ENCODE measurements around the gene LGALS4. TPM values are rescaled to one million over a fixed set of nuclear protein-coding genes. Genes with fewer than 3 reads are reported as not detected.
"Not testable (repeated sequence)": the region's sequence is repeated elsewhere in the genome, so short reads cannot be mapped to it uniquely, and the experiment has no call there.

Gene LGALS4
- total RNA-seq, 1 donor from 2014 or later = 4.2 TPM

DNA sequence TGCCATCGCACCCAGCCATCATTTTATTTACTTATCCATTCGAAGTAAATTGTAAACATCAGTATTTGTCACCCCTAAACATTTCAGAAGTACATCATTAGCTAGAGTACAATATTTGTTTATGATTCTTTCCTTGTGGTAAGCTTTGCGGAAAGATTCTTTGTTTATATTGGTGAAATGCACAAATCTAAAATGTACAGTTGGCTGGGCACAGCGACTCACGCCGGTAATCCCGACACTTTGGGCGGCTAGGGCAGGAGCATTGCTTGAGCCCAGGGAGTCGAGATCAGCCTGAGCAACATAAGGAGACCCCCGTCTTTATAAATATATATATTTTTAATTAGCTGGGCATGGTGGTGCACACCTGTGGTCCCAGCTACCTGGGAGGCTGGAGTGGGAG lies 13.6 kb downstream of the LGALS4 start:
- DNase-seq (no peak), ATAC-seq (no peak)
- H3K27ac ChIP-seq = no peak overlapping the region

GRCh38 chr19:38797781-38798180 lies 15.0 kb downstream of the LGALS4 start:
- H3K36me3 ChIP-seq; H3K4me3 ChIP-seq; ATAC-seq; intact Hi-C loops (cut with DNase I); H3K27ac ChIP-seq; H3K27me3 ChIP-seq (ENCODE audit: low read depth); DNase-seq; H3K9me3 ChIP-seq; H3K4me1 ChIP-seq: not testable (repeated sequence)

More for the DNA sequence above, 13.6 kb downstream of the LGALS4 start:
- Histone ChIP-seq H3K4me1 (no peaks in the 10 kb centered on the region), H3K9me3 (no peaks in the 10 kb centered on the region), H3K4me3 (no peak overlapping the region), H3K36me3 (no peaks in the 10 kb centered on the region), H3K27me3 (ENCODE audit: low read depth) (no peaks in the 10 kb centered on the region)
- intact Hi-C loops (cut with DNase I) = no loop called here
- no peak for TF ChIP-seq CTCF (IDR thresholded peaks at IDR 0.05)

- no peak for TF ChIP-seq CTCF (IDR thresholded peaks at IDR 0.05)
- H3K36me3 ChIP-seq = no peaks in the 10 kb centered on the region
- H3K4me1 ChIP-seq = peaks cover 8% of the 10 kb centered on the region
- ATAC-seq = no peak
- no peaks in the 10 kb centered on the region for H3K9me3 ChIP-seq
- no peaks in the 10 kb centered on the region for H3K27me3 ChIP-seq (ENCODE audit: low read depth)
- intact Hi-C loops (cut with DNase I) = no loop called here
- no peak for DNase-seq
- no peak overlapping the region for H3K27ac ChIP-seq
- no peak overlapping the region for H3K4me3 ChIP-seq
Measured at GRCh38 chr19:38796154-38796553, 16.6 kb downstream of the LGALS4 start.

DNA sequence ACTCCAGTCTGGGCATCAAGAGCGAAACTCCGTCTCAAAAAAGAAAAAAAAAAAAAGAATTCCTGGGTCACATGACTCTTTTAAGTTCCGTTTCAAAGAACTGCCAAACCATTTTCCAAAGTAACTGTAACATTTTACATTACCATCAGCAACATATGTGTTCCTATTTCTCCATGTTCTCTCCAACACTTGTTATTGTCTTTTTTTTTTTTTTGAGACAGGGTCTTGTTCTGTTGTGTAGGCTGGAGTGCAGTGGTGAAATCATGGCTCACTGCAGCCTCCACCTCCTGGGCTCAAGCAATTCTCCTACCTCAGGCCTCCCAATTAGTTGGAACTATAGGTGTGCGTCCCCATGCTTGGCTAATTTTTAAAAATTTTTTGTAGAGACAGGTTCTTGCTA lies 17.2 kb downstream of the LGALS4 start:
- no peak for TF ChIP-seq CTCF (IDR thresholded peaks at IDR 0.05)
- DNase-seq (no peak), ATAC-seq (no peak)
- Histone ChIP-seq H3K9me3 (no peaks in the 10 kb centered on the region), H3K4me1 (peaks cover 8% of the 10 kb centered on the region), H3K27ac (no peak overlapping the region), H3K27me3 (ENCODE audit: low read depth) (no peaks in the 10 kb centered on the region), H3K4me3 (no peak overlapping the region), H3K36me3 (no peaks in the 10 kb centered on the region)
- intact Hi-C loops (cut with DNase I) = no loop called here

DNA sequence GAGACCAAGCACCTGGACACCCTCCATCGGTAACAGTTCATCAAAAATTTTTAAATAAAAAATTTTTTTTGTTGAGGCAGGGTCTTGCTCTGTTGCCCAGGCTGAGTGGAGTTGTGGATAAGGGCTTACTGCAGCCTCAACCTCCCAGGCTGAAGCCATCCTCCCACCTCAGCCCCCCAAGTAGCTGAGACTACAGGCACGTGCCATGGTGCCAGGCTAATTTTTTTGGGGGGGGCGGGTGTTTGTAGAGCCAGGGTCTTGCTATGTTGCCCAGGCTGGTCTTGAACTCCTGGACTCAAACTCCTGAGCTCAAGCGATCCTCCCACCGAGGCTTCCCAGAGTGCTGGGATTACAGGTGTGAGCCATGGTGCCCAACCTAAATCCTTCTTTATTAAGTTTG lies 19.1 kb downstream of the LGALS4 start:
- DNase-seq (no peak), ATAC-seq (no peak)
- intact Hi-C loops (cut with DNase I) = no loop called here
- Histone ChIP-seq H3K9me3 (no peaks in the 10 kb centered on the region), H3K4me3 (no peak overlapping the region), H3K27me3 (ENCODE audit: low read depth) (no peaks in the 10 kb centered on the region), H3K4me1 (peaks cover 8% of the 10 kb centered on the region), H3K36me3 (no peaks in the 10 kb centered on the region), H3K27ac (no peak overlapping the region)
- TF ChIP-seq CTCF (IDR thresholded peaks at IDR 0.05) = no peak

- intact Hi-C loops (cut with DNase I) = no loop called here
- ATAC-seq (no peak), DNase-seq (no peak)
- Histone ChIP-seq H3K27ac (peak overlapping the region; percentile 58), H3K9me3 (no peaks in the 10 kb centered on the region), H3K27me3 (ENCODE audit: low read depth) (no peaks in the 10 kb centered on the region), H3K36me3 (no peaks in the 10 kb centered on the region), H3K4me3 (no peak overlapping the region), H3K4me1 (peaks cover 8% of the 10 kb centered on the region)
- TF ChIP-seq CTCF (IDR thresholded peaks at IDR 0.05) = no peak
Measured at GRCh38 chr19:38793177-38793576, 19.6 kb downstream of the LGALS4 start.

Data from lower lobe of right lung (tissue), 2 donors.